Mesothelial cell of epicardium (in vitro differentiated cells): ENCODE data around the gene SRRM3. TPM values are rescaled to one million over a fixed set of nuclear protein-coding genes. Genes with fewer than 3 reads are reported as not detected.
"Not testable (repeated sequence)": the region's sequence is repeated elsewhere in the genome, so short reads cannot be mapped to it uniquely, and the experiment has no call there.

Experiments
- DNase-seq, 2 experiments: peaks; one replicate each; pipeline ENCODE4 v3.0.0; 2021; ENCODE audit warnings: low spot score in 2 of 2; ENCODE audit not compliant: unreplicated experiment in 2 of 2
- H3K27ac Mint-ChIP-seq: 2 replicates; pipeline ENCODE4 v1.8.0; 2021; ENCODE audit warnings: mixed read lengths
- H3K27me3 Mint-ChIP-seq: 2 replicates; pipeline ENCODE4 v1.8.0; 2021; ENCODE audit warnings: low read depth, mixed read lengths
- H3K36me3 Mint-ChIP-seq: 2 replicates; pipeline ENCODE4 v1.8.0; 2021; ENCODE audit warnings: mixed read lengths
- H3K4me1 Mint-ChIP-seq: 2 replicates; pipeline ENCODE4 v1.8.0; 2021; ENCODE audit warnings: mixed read lengths
- H3K4me3 Mint-ChIP-seq: 2 replicates; pipeline ENCODE4 v1.8.0; 2021; ENCODE audit warnings: mild to moderate bottlenecking, moderate library complexity, mixed read lengths
- H3K9me3 Mint-ChIP-seq: 2 replicates; pipeline ENCODE4 v1.8.0; 2021; ENCODE audit warnings: mixed read lengths
- total RNA-seq: library from RNA; stranded (reverse); gene quantifications from 3 replicates; pipeline ENCODE4 v1.2.1, GENCODE V29; 2021
- TF ChIP-seq, protein P1 (sequence below): fragments of 200-600 bp; sonication (generic); IDR thresholded peaks from one replicate; pipeline ENCODE4 v1.5.0; 2021; ENCODE audit warnings: antibody characterized with exemption; ENCODE audit not compliant: unreplicated experiment

Gene SRRM3
- total RNA-seq, 1 donor from 2014 or later, result 6.9 TPM

DNA sequence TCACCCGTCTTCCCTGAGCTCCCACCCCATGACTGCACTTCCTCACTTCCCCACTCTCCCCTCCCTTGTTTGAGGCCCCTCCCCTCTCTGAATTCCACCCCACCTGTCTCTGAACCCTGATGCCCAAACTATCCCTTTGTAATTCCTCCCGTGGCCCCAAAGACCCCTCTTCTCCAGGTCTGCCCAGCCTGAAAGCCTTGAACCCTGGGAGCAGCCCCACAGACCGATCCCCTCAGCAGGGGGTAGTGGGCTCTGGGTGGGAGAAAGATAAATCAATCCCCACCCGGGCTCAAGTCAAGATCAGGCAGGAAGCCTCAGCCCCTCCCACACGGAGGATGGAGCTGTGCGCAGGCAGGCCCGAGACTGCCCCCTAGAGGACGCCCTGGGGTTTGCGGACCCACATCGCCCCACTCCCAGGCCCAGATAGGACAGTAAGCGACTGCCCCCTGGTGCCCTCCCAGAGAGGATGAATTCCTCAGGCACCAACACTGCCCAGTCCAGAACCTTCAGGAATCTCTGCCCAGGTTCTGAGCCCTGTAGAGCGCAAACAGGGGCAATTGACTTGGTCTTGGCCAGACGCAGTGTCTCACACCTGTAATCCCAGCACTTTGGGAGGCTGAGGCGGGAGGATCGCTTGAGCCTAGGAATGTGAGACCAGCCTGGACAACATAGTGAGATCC, 112.5 kb downstream of the SRRM3 start:
- TF ChIP-seq, protein P1, sequence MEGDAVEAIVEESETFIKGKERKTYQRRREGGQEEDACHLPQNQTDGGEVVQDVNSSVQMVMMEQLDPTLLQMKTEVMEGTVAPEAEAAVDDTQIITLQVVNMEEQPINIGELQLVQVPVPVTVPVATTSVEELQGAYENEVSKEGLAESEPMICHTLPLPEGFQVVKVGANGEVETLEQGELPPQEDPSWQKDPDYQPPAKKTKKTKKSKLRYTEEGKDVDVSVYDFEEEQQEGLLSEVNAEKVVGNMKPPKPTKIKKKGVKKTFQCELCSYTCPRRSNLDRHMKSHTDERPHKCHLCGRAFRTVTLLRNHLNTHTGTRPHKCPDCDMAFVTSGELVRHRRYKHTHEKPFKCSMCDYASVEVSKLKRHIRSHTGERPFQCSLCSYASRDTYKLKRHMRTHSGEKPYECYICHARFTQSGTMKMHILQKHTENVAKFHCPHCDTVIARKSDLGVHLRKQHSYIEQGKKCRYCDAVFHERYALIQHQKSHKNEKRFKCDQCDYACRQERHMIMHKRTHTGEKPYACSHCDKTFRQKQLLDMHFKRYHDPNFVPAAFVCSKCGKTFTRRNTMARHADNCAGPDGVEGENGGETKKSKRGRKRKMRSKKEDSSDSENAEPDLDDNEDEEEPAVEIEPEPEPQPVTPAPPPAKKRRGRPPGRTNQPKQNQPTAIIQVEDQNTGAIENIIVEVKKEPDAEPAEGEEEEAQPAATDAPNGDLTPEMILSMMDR, result peak; percentile 94
- Mint-ChIP-seq H3K36me3 (no peaks in the 10 kb centered on the region), H3K9me3 (no peaks in the 10 kb centered on the region), H3K27me3 (no peaks in the 10 kb centered on the region), H3K4me3 (peak overlapping the region; percentile 41), H3K4me1 (peaks cover 19% of the 10 kb centered on the region), H3K27ac (peak overlapping the region; percentile 56)
- DNase-seq, result peak; percentile 90 to 98

DNA sequence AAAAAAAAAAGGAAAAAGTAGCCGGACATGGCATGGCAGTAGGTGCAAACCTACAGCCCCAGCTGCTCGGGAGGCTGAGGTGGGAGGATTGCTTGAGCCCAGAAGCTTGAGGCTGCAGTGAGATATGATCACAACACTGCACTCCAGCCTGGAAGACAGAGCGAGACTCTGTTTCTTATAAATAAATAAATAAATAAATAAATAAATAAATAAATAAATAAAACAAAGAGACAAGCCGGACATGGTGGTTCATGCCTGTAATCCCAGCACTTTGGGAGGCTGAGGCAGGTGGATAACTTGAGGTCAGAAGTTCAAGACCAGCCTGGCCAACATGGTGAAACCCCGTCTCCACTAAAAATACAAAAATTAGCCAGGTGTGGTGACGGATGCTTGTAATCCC, 113.0 kb downstream of the SRRM3 start:
- H3K9me3 Mint-ChIP-seq, DNase-seq, H3K27me3 Mint-ChIP-seq, H3K36me3 Mint-ChIP-seq, H3K4me3 Mint-ChIP-seq, H3K27ac Mint-ChIP-seq: not testable (repeated sequence)
- H3K4me1 Mint-ChIP-seq, result peaks cover 20% of the 10 kb centered on the region

DNA sequence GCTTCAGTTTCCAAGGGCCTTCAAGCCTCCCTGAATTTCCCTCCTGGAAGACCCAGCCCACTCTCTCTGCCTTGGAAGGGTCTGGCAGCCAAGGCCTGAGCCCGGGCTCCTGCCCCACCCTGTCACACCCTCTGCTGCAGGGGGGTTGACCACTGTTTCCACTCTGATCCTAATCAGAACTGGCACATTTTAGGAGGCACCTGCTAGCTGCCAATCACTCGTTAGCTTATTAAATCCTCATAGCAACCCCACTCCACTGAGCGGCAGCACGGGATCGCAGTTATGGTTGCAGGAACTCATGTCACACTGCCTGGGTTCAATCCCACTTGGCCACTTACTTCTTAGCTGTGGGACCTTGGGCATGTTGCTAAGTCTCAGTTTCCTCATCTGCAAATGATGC, 113.7 kb downstream of the SRRM3 start:
- H3K36me3 Mint-ChIP-seq, result no peaks in the 10 kb centered on the region
- TF ChIP-seq, protein P1, result no peak
- no peak for DNase-seq
- no peak overlapping the region for H3K4me3 Mint-ChIP-seq
- H3K27ac Mint-ChIP-seq, result no peak overlapping the region
- H3K4me1 Mint-ChIP-seq, result peaks cover 20% of the 10 kb centered on the region
- H3K27me3 Mint-ChIP-seq, result no peaks in the 10 kb centered on the region
- no peaks in the 10 kb centered on the region for H3K9me3 Mint-ChIP-seq

DNA sequence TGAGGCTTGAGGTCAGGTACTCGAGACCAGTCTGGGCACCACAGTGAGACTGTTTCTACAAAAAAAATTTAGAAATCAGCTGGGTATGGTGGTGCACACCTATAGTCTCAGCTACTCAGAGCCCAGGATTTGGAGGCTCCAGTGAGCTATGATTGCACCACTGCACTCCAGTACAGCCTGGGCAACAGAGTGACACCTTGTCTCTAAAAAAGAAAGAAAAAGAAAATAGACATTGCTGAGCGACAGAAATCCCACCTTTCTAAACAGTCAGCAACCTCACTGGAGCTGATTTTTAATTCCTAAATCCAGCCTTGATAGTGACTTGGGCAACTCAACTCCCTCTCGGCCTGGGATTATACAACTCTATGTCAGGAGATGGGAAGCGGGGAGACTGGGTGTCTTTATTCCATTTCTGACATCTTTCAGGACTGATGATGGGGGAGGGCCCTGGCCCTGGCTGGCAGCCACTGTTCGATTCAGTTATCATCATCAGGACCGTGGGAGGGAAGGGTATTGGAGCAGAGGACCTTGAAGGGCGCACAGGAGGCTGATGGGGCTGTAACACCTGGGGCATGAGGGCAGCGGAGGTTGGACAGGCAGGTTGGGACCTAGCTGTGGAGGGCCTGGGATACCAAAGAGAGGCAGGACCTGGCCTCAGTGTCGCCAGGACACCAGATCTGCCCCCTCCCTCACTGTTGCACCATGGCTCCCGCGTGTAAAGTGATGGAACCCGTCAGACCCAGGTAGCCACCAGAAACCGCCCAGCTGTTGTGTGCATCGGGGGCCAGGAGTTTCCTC, 115.5 kb downstream of the SRRM3 start:
- Mint-ChIP-seq H3K27ac (peak overlapping the region; percentile 98), H3K36me3 (peaks cover 5% of the 10 kb centered on the region), H3K4me1 (peaks cover 20% of the 10 kb centered on the region), H3K27me3 (no peaks in the 10 kb centered on the region), H3K4me3 (peak overlapping the region; percentile 82), H3K9me3 (no peaks in the 10 kb centered on the region)
- TF ChIP-seq, protein P1, result no peak
- DNase-seq, result no peak

DNA sequence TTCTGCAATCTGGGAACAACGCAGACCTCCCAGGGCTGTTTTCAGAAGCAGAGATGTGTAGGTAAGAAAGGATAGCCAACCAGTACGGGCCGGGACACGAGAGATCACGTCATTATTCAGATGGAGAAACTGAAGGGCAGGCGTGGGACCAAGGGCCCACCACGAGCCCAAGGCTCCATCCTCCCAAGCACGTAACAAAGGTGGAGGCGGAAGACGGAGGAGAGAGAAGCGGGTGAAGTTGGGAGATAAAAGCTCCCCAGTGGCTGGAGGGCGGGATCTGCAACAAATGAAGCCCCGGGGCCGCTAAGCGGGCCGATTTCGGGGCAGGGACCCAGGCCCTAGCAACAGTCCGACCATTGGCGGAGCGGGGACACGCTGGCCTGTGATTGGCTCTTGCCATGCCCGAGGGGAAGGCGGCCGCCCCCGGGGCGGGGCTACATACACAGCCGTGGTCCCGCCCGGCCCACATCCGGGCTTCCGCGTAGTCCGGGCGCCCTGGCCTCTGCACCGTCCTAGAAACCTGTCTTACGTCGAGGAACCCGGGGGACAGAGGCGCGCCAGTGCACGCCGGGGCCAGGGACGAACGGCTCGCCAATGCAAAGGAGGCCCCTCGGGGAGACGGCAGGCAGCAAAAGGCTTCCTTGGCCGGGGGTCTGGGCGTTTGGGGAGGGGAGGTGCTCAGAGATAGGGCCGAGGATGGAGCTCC, 116.2 kb downstream of the SRRM3 start:
- peaks cover 20% of the 10 kb centered on the region for H3K4me1 Mint-ChIP-seq

More for the DNA sequence above, 116.2 kb downstream of the SRRM3 start:
- Mint-ChIP-seq H3K27ac (peak overlapping the region; percentile 98), H3K27me3 (no peaks in the 10 kb centered on the region), H3K4me3 (peak overlapping the region; percentile 82), H3K36me3 (peaks cover 5% of the 10 kb centered on the region), H3K9me3 (no peaks in the 10 kb centered on the region)
- TF ChIP-seq, protein P1, result no peak
- peak; percentile 90 to 95 for DNase-seq
